Stimulated activated CD4-positive, alpha-beta T cell treated with anti-CD3 and anti-CD28 coated beads, Interleukin-12 subunit alpha, Interleukin-12 subunit beta, amount 100 ng/mL, for 48 hours (primary cell): ENCODE results near the gene OPCML.

ENCODE experiments used
- DNase-seq, 3 donors: peaks; one replicate each; pipeline ENCODE4 v3.0.0-alpha.2; 2020; ENCODE audit warnings: low read depth in 2 of 3, low spot score in 1 of 3

The OPCML gene

DNA sequence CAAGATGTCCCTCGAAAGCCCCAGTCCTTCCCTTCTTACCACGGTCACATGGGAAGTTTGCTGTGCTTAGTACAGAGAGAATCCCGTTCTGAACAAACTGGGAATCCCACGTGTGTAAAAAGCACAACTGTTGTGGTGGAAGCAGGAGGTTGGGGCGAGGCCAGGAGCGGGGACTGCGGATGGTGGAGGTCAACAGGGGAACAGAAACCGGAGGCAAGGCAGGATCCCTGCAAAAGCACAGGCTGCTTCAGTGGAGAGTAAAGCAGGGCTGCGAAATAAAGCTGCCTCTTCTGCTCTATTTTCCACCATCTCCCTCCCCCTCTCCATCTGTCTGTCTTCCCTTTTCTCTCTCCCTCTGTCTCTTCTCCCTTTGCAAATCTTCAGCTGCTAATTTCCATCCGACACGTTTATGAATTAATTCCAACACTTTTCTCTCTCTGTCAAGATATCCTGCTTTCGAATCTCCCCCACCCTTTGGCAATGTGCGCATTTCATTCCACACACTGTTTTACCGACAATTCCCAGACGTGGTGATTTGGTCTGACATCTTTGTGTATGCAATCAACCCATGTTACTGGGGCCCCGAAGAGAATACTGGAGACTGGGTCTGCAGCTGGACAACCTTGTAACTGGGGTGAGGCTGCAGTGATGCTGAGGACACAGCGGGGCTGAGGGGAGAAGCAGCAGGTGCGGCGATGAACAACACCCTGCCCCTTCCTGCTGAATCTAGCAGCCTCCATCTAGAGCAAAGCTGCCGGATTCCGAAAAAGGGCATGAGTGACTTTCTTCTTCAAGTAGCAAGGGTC is 571.8 kb downstream of the OPCML start:
- DNase-seq = no peak

DNA sequence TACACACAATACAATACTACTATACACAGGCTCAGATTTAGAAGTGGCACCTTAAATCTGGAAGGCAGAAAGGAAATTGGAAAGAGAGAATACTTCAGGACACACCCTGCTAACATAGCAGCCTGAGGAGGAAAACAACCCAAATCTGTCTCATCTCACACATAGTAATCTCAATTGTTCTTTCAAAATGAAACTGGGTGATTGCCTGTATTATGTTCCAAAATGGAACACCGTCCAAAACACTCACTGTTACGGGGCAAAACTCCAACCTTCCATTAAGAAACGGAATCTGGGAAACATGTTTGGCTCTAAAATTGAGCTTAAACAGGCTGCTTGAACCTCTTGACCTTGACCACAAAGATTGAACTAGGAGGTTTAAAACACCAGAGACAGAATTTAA is 572.6 kb downstream of the OPCML start:
- no peak for DNase-seq

DNA sequence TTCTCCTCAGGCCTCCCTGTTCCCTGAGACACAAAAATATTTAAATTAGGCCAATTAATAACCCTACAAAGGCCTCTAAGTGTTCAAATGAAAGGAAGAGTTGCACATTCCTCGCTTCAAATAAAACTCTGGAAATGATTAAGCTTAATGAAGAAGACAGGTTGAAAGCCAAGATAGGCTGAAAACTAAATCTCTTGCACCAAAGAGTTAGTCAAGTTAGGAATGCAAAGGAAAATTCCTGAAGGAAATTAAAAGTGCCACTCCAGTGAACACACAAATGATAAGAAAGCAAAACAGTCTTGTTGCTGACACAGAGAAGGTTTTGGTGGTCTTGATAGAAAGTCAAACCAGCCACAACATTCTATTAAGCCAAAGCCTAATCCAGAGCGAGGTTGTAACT is 574.4 kb downstream of the OPCML start:
- DNase-seq = no peak

DNA sequence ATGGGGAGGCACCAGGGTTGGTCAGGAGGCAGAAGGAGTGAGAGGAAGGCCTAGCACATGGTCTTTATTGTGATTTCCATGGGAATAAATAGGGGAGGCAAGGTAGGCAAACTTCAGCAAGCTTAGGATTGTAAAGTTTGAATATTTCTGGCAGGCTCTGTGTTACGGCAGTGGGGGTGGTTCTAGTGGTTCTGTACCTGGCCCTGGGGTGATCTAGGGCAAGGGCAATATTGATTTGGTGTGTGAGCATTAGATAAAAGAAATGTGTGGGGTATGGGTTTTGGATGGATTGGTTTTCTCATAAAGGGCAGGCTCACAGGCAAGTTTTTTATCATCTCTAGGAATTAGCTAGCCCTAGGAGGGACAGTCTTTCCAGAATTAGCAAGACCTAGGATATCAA is 584.0 kb downstream of the OPCML start:
- DNase-seq = no peak

DNA sequence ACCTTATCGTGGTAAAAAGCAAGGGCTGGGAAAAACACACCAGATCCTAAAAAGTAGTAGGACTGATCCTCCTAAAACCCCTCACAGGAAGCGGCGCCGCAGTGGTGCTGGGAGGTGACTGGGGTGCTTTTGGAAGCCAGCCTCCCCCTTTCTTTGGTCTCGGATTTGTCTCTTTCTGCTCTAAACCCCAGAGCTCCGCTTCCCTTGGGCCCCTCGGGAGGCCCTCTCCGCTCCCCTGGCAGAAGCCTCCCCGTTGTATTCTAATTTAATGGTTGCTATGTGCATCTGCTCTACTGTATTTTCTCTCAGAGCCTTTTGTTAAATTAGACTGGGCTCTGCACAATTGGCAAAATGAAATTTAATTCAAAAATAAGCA is 587.7 kb downstream of the OPCML start:
- DNase-seq = no peak

DNA sequence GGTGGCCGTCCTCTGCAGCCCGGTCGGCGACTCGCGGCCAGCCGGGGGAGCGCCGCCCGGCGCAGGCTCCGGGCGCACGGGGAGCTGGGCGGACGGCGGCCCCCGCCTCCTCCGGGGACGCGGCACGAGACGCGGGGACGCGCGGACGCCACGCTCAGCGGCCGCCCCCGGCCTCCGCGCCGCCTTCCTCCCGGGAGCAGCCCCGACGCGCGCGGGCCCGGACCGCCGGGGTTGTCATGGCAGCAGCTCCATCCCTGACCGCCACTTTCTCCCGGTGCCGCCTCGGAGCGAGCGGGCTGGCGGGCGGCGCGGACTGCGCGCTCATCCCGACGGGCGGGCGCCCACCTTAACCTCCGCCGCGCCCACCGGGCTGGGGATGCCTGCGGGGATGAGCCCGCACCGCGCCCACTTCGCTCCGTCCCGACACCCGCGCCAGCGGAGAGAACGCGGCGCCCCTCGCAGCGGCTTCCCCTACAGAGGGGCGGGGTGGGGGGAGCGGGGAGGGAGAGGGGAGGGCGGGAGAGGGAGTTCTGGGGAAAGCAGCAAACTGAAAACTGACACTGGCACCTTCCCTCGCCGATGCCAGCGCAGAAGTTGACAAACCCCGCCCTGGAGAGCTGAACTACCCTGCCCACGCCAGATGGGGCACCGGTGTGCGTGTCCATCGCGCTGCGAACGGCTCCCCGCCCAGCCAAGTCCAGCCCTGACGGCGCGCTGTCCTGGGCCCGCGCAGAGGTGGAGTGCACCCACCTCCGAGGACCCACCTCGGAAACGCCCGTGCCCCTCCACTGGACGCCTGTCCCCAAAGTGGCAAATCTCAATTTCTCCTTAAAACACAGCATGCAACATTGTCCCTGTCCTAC is 588.4 kb downstream of the OPCML start:
- DNase-seq = no peak

DNA sequence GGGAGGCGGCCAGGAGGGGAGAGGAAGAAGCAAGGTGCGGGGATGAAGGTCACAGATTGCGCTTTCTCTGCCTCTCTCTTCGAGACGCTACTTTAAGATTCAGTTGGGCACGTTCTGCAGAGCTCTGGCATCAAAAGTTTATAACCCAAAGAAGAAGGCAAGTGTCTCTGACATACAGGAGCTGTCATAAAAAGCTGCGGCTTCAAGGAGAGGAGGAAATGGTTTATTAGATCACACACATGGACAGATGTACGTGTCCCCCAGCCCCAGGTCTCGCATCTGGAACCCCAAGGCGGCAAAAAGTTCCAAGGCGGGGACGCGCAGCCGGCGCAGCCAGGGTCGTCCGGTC is 589.0 kb downstream of the OPCML start:
- no peak for DNase-seq

DNA sequence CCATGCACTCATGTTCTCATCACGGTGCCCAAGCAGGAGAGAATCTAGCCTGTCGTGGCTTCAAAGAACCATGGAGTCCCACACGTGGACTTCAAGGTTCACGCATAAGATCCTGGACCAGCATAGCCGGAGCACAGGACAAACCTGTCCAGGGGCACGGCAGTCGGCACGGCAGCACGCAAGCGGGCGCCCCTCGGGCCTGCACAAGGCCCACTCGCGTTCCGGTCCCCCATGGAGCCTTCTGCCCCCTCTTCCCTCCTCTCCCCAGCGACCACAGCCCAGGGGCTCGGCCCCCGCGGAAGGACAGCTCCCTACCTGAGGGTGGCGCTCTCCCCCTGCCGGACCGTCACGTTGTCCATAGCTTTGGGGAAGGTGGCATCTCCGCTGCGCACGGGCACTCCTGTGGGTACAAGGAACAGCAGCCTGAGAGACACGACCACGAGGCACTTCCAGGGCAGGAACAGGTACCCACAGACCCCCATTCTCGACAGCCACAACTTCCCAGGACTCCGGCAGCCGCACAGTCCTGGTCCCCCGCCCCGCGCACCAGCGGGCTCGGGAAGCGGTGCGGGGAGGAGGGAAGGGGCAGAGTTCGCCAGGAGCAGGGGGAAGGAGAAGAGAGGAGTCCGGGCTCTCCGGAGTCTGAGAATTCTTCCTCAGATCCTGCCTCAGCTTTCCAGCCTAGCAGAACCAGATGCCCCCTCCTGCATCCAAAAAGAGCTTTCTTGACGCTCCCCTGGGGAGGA is 589.5 kb downstream of the OPCML start:
- no peak for DNase-seq

DNA sequence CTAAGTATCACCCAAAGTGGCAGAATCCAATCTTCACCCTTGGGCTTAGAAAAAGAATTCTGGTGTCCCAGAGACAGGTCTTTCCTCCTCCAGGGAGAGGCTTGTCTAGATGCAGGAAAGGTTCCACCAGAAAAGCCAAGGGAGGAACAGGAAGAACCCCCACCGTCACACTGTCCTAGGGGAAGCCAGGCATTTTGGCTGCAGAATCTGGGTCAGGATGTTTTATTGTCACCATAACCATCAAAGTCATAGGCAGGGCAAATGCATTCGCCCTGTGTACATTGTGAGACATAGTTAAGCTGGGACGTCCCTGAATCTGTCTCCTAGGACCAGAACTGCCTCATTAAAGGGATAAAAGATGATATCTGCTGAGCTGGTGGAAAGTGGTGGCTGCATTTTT is 590.5 kb downstream of the OPCML start:
- DNase-seq = no peak

DNA sequence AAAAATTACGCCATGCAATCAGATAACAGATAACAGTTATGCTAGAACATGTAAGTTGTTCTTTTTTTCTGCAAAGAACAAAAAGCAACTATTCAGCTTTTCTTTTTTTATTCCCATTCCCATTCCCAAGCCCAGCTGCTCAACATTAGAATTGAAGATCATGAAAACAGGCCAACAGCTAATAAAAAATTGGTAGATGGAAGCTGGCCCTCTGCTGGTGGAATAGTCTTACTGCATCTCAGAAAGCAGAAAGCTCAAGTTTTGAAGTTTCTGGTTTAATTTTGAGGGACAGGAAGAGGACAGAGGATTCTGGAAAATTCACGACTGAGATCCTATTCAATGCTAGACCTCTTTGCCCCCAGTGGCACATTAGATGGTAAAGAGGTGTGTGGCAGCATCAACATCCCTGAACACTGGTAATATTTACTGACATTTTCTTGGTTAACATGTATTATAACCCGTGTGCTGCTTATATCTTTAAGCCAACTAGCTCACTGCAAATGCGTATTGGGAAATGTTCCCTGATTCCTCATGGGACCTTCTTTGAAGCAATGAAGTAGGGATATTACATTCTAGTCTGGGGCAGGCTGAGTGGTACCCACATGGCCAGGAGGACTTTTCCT is 591.2 kb downstream of the OPCML start:
- no peak for DNase-seq

DNA sequence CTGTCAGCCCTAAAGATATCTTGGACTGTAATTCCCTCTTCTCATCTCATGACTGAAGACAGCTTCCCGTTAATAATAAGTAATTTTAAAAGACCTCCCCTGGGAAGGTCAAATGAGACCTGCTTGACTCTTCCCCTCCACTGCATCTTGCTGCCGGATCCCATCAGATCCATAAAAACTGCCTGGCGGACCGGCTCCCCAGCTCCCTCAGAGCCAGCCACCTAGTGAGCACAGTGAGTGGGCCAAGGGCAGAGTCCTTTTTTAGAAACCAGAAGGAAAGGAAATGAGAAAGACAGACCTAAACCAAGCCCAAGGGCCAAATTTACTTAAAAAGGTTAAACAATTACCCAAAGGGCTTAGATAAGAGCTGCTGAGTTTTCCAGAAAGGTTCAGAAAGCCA is 595.3 kb downstream of the OPCML start:
- DNase-seq = no peak

DNA sequence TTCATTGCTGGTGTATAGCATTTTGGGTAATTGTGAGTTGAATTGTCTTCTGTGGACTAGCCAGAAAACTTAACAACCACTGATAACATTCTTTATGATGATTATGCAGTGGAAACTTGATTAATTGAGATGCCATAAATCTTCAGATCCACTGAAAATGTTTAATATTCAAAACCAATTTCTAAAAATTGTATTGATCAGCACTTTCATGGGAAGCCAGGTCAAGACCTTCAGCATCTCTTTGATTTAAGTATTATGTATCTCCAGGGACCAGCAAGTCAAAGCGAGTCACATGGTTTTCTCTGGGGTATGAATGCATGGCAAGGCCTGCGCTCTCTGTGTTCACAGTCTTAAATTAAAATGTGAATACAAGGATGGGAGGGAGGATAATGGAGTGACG is 596.9 kb downstream of the OPCML start:
- no peak for DNase-seq

DNA sequence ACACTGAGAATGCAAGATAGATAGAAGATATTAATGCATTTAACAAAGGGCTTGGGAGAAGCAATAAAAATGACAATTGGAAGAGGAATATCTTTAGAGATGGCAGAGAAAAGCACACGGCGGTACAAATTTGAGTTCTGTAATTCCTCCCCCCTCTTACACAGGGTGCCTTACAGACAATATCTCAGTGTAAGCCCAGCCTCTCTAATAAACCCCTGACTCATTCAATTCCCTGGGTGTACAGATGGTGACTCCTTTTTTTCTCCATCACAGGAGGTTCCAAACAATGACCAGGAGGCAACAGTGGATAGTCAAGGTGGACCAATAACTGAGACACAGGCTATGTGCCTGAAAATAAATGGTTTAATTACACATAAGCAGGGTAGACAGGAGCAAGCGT is 598.6 kb downstream of the OPCML start:
- DNase-seq = no peak

DNA sequence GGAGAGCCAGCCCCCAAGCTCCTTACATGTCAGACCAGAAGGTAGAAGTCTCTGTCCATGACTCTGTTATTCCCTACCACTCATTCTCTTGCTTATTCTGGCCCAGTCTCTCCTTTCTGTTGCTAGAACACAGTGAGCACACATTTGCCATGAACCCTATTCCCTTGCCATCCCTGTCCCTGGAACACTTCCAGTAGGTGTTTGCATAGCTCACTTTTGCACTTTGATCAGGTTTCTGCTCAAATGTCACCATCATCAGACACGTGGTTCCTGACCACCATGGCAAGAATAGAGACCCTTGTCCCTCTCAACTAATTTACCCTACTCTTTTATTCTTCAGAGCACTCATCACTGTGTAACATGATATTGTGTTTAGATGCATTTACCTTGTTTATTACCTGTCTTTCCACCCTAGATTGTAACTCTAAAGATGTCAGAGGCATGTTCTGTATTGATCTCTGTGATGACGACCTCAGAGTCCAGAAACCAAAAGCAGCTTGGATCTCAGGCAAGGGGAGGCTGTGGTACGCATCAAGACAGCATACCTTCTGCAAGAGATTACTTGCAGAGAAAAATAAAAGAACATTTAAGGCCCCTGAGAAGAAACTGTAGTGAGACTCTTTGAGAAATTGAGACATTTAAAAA is 606.4 kb downstream of the OPCML start:
- DNase-seq = no peak

DNA sequence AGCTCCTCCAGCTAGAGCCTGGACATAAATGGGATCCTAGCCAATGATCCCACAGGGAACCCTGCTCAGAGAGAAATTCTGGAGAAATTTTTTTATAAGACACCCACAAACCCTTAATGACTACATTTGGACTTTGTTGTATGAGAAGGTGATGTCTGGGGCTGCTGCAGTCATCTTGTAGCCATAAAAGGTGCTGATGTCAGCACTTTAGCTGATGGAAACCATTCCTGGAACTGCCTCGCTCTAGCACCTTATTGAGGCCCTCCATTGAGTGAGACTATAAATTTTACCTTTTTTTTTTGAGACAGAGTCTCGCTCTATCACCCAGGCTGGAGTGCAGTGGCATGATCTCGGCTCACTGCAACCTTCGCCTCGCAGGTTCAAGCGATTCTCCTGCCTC is 610.7 kb downstream of the OPCML start:
- no peak for DNase-seq

DNA sequence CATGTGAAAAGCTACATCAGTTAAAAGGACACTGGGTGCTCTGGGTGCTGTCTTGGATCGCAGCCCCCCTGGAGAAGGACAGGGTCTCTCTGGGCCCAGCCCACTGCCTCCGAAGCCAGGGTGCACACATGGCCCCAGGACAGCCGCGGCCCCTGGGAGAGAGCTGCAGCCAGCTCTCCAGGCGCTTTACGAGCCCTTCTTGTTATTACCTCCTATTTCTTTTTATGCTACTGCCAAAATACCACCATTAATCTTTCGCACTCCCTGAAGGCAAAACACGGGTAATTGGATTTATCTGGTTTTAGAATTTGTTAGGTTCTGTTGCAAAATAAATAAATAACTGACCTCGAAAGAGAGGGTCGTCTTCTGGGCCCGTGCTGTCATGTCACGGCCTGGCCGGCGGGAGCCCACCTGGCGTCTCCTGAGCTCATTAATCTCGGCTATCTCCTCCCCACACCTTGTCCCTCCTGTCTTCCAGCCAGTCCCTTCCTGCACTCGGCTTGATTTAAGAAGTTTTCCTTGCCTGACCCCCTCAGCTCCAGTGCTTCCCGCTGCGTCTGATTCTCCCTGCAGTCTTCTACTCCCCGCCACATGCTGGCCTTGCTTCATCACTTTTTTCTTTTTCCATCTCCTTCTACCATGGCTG is 611.7 kb downstream of the OPCML start:
- DNase-seq = no peak

DNA sequence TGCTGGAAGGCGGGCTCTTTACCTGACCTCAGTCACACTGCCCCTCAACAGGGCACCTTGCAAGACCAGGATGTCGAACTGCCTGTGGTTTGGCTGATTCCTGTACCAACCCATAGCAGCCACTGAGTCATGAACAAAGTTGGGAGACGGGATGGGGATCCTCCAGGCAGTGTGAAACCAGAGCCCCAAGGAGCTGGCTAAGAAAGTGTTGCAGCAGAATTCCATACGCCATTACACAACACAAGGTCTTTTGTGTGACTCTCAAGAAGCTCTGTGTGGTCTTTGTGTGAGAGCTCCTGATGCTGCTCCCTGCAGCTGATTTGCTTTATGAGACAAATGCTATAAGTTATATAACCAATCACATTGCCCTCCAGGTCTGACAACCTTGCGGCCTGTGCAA is 617.7 kb downstream of the OPCML start:
- DNase-seq = no peak

DNA sequence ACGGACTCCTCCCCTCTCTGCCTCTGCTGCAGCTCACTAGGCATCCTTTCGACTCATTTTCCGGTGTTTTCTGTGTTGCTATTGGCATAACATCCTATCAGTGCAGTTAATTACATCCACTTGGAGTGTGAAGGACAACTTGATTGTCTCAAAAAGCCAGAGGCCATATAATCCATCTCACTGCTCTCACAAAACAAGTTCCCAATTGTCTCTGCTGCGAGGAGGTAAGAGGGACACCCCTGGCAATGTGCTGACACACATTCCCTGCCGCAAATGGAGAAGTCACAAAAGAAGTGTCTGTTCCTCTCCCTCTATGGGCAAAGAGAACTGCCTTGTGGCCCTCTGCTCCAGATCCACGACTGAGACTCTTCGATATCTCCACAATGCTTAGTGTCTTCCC is 618.4 kb downstream of the OPCML start:
- DNase-seq = no peak

DNA sequence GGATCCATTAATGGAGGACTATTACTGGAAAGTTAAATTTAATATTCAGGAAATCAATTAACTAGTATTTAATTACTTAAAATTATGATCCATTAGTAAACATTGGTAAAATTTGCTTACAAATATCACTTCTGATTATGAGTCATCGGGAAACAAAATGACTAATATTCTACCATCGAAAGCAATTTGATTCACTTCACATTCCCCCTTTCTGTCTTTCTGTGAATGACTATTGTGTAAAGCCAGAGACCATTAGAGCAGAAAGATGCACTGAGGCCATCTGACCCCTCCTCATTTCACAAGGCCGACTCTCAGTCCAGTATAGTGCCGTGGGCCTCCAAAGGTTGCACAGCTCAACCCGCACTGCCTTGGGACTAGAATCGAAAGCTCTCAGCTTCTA is 619.0 kb downstream of the OPCML start:
- DNase-seq = no peak

DNA sequence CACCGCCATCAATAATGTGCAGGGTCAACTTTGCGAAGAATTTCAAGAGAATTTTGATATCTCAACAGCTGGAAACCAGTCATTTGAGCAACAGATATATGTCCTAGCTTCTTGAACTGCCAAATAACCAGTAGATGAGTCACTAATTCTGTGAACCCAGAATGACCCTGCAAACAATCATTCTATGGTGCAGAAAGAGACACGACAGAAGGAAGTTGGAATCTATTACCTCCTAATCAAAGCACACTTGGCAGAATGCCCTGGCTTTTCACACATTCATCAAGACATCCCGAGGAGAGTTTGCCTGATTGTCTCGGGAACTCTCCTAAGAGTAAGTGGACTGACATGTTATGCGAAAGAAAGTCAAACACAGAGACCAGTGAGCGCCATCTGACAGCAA is 621.1 kb downstream of the OPCML start:
- DNase-seq = no peak
